HK-2 (cell line): ENCODE measurements around the gene TROAP.

ENCODE experiments used
- DNase-seq: peaks from one replicate; pipeline ENCODE4 v3.0.0-alpha.2; 2018; ENCODE audit not compliant: unreplicated experiment

The TROAP gene

DNA sequence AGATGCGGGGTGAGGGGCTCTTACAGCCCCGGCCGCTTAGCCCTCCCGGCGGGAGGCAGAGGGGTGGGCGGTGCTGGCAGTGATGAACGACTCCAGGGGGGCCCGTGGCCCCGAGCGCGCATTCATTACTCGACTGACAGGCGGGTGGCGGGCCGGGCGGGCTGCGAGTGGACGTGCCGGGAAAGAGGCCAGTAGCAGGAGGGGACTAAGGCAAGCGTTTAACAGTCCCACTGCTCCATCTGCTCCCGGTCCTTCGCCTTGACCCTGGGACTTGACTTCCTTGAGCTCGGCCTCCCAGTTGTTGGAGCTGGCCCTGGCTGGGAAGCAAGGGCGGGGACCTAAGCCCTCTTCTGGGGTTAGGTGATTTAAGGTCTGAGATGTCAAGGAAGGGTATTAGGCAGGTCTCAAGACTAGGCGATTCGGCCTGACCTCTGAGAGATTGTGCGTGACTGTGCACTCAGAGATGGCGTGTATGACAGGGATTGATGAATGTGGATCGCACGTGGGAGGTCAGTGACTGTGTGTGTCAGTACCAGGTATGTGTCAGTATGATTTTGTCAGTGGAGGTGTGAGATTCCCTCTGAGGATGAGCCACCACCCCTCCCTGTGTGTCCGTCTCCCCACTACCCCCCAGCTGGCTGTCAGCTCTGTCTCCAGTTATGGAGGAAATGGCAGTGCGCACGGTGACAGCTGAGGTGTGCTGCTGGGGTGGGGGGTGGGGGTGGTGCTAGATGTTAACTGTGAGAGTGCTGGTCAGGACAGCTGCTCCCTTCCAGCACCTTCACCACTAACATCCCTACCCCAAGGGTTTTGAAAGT, 20.1 kb downstream of the TROAP start:
- no peak for DNase-seq

DNA sequence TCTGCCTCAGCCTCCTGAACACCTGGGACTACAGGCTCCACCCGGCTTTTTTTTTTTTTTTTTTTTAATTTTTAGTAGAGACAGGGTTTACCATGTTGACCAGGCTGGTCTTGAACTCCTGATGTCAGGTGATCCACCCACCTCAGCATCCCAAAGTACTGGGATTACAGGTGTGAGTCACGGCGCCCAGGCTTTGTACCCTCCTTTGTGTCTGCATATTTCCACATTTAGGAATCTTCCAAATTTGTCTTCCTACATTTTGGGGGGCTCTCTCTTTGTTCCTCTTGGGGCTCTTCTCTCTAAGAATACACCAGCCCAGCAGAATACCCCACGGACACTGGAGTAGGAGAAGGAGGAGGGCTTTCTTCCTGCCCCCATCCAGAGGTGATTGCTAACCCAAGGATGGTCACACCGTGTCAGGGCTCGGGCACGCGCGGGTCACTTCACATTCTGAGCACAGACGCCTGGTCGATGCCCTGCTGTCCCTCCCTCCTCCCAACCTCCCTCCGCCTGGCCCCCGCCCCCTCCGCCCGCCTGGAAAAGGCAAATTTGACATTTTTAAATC, 21.5 kb downstream of the TROAP start:
- DNase-seq, result no peak

GRCh38 chr12:49345051-49345824, 22.2 kb downstream of the TROAP start:
- peak; percentile 82 for DNase-seq

- no peak for DNase-seq
Measured at GRCh38 chr12:49345825-49346658, 23.0 kb downstream of the TROAP start.

DNA sequence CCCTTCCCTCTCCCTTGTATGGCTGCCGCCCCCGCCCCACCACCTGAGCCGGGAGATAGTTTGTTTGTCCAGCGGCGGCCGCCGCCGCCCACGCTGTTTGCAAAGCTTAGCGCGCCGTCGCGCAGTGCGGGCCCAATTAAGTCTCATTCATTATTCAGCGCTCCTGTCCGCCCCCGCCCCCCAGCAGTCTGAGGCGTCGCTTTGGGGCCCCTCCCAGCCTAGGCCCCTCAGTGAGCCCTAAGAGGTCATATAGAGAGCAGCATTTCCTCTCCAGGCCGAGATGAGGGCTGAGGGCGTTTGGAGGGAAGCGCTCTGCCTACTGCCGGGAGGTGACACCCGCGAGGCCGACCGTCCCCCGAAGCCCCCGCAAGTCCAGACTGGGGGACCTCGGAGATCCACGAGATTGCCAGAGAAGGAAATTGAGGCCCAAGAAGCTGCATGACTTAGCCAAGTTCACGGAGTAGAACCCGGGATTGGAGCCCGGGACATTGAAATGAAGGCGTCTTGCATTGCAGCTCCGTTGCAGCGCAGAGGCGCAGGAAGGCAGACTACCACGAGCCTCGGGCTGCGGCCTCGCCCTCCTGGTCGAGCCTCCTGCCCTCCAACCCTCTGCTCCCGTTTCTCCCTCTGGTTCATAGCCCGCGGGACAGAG, 23.7 kb downstream of the TROAP start, which contains the start of gene DNAJC22:
TSS of gene DNAJC22 (plus strand) at position 230 of the 652 bp plus-strand sequence. CDS start 1,985 bp downstream, outside the sequence.
- peak; percentile 64 for DNase-seq

GRCh38 chr12:49347311-49348193, 24.5 kb downstream of the TROAP start:
- peak; percentile 96 for DNase-seq

DNA sequence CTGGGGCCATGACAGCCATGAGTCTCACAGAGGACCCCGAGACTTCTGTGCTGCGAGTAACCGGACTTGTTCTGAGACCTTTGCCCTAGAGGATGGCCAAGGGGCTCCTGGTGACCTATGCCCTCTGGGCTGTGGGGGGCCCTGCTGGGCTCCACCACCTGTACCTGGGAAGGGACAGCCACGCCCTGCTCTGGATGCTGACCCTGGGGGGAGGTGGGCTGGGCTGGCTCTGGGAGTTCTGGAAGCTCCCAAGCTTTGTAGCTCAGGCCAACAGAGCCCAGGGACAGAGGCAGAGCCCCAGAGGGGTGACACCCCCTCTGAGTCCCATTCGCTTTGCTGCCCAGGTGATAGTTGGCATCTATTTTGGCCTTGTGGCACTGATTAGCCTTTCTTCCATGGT, 25.7 kb downstream of the TROAP start:
- DNase-seq, result no peak

GRCh38 chr12:49349266-49349665, 26.2 kb downstream of the TROAP start:
- DNase-seq, result no peak

- DNase-seq, result no peak
Measured at GRCh38 chr12:49352351-49352750, 29.3 kb downstream of the TROAP start.

DNA sequence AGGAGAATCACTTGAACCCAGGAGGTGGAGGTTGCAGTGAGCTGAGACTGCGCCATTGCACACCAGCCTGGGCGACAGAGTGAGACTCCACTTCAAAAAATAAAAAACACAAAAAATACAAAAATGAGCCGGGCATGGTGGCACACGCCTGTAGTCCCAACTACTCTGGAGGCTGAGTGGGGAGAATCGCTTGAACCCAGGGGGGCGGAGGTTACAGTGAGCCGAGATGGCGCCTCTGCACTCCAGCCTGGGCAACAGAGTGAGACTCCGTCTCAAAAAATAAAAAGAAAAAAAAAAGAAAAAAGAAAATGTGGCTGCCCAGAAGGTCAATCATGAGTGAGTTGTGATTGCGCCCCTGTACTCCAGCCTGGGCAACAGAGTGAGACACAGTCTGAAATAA, 32.9 kb downstream of the TROAP start:
- no peak for DNase-seq

DNA sequence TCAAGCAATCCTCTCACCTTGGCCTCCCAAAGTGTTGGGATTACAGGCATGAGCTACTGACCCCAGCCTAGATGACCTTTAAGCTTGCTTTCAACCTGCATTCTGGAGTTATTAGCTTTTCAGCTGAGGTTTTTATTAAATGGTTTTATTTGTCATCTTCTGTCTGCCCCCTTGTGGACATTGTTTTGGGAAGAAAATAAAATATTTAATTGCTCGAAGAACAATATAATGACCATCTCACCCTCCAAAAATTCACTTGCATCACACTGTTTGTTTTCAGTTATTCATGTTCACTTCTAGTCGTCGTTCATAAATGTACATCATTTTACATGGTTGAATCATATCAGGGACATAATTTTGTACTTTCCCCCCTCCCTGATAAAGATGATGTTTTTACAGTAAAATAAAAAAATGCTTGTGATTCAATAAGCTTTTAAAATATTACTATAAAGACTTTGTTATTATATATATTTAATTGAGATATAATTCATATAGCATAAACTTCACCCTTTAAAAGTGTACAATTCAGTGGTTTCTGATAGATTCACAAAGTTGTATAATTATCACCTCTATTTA, 34.1 kb downstream of the TROAP start:
- DNase-seq, result no peak

GRCh38 chr12:49358483-49359141, 35.6 kb downstream of the TROAP start:
- DNase-seq, result peak; percentile 44

GRCh38 chr12:49359671-49360070, 36.6 kb downstream of the TROAP start:
- DNase-seq, result no peak

GRCh38 chr12:49362077-49362476, 39.0 kb downstream of the TROAP start:
- DNase-seq, result no peak

DNA sequence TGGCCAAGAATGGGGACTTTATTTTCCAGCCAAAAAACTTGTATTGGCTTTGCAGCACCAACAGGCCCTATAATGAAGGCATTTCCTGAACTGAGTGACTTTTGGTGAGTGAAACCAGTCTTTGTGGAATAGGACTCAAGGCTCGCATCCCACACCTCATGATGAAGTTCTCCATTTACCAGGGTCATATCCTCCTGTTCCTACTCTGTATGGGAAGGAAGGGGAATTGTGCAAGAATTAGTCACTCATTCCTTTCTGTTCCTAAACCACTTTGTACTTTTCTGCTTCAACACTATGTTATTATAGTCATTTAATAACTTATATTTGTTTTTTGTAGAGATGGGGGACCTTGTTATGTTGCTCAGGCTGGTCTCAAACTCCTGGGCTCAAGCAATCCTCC, 41.9 kb downstream of the TROAP start:
- no peak for DNase-seq

DNA sequence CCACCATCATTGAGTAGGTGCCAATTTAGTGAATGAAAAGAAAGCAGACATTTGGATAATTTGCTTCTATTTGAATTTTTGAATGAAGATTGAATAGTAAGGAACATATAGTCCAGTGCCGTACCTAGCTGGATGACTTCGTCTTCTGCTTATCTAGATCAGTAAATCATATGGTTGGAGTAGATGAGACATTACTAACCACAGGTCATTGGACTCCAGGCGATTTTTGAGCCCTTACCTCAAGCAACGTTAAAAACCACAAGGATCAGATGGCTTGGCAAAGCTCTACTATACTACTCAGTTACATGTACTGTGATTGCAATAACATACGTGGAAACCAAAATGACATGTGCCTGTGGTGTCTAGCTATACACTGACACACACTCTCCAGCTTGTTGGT, 42.5 kb downstream of the TROAP start:
- no peak for DNase-seq

DNA sequence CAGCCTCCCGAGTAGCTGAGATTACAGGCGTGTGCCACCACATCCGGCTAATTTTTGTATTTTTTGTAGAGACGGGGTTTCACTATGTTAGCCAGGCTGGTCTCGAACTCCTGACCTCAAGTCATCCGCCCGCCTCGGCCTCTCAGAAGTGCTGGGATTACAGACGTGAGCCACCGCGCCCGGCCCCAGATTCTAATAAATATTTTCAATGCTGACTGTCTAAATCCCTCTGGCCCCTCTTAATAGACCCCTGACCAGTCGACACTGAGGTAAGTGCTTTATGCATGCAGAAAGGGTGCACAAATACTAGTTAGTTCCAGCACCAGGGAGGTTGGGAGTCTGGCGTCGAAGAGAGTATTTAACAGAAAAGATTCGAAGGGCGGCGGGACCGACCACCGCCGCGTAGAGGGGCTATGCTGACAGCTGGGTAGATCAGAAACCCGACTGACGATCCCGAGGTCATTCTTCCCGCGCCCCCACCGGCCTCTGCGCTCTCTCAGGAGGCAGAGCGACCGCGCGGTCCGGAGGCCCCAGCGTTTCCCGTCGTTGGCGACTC, 43.1 kb downstream of the TROAP start:
- DNase-seq, result no peak

- peak; percentile 98 for DNase-seq
Measured at GRCh38 chr12:49366652-49367380, 43.8 kb downstream of the TROAP start.
